Chondrocyte (in vitro differentiated cells): ENCODE data around the gene TPSB2. TPM values are rescaled to one million over a fixed set of nuclear protein-coding genes. Genes with fewer than 3 reads are reported as not detected.
"Not testable (repeated sequence)": the region's sequence is repeated elsewhere in the genome, so short reads cannot be mapped to it uniquely, and the experiment has no call there.

Source experiments
- DNase-seq: peaks from one replicate; pipeline ENCODE4 v3.0.0; 2021; ENCODE audit warnings: mixed read lengths, low spot score
- H3K27ac Mint-ChIP-seq: one replicate; pipeline ENCODE4 v1.8.0; 2021; ENCODE audit warnings: mild to moderate bottlenecking, moderate library complexity, mixed read lengths; ENCODE audit not compliant: unreplicated experiment
- H3K27me3 Mint-ChIP-seq: 2 replicates; pipeline ENCODE4 v1.8.0; 2021; ENCODE audit warnings: low read depth, mixed read lengths
- H3K36me3 Mint-ChIP-seq: 2 replicates; pipeline ENCODE4 v1.8.0; 2021; ENCODE audit warnings: low read depth, mixed read lengths
- H3K4me1 Mint-ChIP-seq: 2 replicates; pipeline ENCODE4 v1.8.0; 2021; ENCODE audit warnings: low read depth, mild to moderate bottlenecking, mixed read lengths
- H3K4me3 Mint-ChIP-seq: one replicate; pipeline ENCODE4 v1.8.0; 2021; ENCODE audit warnings: mild to moderate bottlenecking, moderate library complexity, mixed read lengths; ENCODE audit not compliant: unreplicated experiment
- H3K9me3 Mint-ChIP-seq: 2 replicates; pipeline ENCODE4 v1.8.0; 2021; ENCODE audit warnings: low read depth, mixed read lengths
- CTCF ChIP-seq: fragments of 200-600 bp; sonication (generic); IDR thresholded peaks from 2 replicates; pipeline ENCODE4 v1.5.0; 2021; ENCODE audit warnings: antibody characterized with exemption, mild to moderate bottlenecking, moderate library complexity
- total RNA-seq: library from RNA; stranded (reverse); gene quantifications from 3 replicates; pipeline ENCODE4 v1.2.1, GENCODE V29; 2021

Gene TPSB2
- total RNA-seq, 1 donor from 2014 or later, result not detected

- no peak for DNase-seq
- no peak for TF ChIP-seq CTCF
- H3K36me3 Mint-ChIP-seq, result peaks cover 2% of the 10 kb centered on the region
- H3K4me1 Mint-ChIP-seq, result peaks cover 9% of the 10 kb centered on the region
- H3K4me3 Mint-ChIP-seq, result no peak overlapping the region
- no peaks in the 10 kb centered on the region for H3K27me3 Mint-ChIP-seq
- H3K27ac Mint-ChIP-seq, result no peak overlapping the region
- H3K9me3 Mint-ChIP-seq, result no peaks in the 10 kb centered on the region
Observed at GRCh38 chr16:1188432-1189189, 41.4 kb downstream of the TPSB2 start.

DNA sequence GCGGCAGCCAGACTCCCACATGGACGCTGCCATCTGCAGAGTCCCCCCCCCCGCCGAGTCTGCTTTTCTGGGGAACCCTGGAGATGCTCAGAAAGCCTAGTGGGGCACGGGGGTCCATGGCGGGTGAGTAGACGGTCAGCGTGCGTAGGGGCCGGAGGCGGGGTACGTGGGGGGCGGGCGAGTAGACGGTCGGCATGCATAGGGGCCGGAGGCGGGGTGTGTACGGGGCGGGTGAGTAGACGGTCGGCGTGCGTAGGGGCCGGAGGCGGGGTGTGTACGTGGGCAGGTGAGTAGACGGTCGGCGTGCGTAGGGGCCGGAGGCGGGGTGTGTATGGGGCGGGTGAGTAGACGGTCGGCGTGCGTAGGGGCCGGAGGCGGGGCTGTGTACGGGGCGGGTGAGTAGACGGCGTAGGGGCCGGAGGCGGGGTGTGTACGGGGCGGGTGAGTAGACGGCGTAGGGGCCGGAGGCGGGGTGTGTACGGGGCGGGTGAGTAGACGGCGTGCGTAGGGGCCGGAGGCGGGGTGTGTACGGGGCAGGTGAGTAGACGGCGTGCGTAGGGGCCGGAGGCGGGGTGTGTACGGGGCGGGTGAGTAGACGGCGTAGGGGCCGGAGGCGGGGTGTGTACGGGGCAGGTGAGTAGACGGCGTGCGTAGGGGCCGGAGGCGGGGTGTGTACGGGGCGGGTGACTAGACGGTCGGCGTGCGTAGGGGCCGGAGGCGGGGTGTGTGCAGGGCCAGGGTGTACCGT is 44.4 kb downstream of the TPSB2 start:
- H3K4me3 Mint-ChIP-seq, H3K27ac Mint-ChIP-seq, DNase-seq, H3K27me3 Mint-ChIP-seq, H3K36me3 Mint-ChIP-seq, H3K9me3 Mint-ChIP-seq: not testable (repeated sequence)
- H3K4me1 Mint-ChIP-seq, result peaks cover 27% of the 10 kb centered on the region

DNA sequence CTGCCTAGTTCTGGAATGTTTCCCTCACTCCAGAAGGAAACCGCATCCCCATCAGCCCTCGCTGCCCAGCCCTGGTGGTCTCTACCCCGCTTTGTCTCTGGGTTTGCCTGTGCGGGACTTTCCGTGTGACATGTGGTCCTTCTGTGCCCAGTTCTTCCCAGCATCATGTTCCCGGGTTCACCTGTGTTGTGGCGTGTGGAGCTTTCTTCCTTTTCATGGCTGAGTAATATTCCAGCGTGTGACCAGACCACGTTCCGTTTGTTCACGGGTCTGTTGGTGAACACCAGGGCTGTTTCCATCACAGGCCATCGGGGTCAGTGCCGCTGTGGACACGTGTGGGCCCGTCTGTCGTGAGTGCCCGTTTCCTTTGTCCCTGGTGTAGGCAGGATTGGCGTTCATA is 45.0 kb downstream of the TPSB2 start:
- peaks cover 2% of the 10 kb centered on the region for H3K36me3 Mint-ChIP-seq
- H3K27me3 Mint-ChIP-seq, result no peaks in the 10 kb centered on the region
- TF ChIP-seq CTCF, result no peak
- DNase-seq, result no peak
- H3K4me3 Mint-ChIP-seq, result no peak overlapping the region
- H3K9me3 Mint-ChIP-seq, result no peaks in the 10 kb centered on the region
- H3K4me1 Mint-ChIP-seq, result peaks cover 30% of the 10 kb centered on the region
- no peak overlapping the region for H3K27ac Mint-ChIP-seq

DNA sequence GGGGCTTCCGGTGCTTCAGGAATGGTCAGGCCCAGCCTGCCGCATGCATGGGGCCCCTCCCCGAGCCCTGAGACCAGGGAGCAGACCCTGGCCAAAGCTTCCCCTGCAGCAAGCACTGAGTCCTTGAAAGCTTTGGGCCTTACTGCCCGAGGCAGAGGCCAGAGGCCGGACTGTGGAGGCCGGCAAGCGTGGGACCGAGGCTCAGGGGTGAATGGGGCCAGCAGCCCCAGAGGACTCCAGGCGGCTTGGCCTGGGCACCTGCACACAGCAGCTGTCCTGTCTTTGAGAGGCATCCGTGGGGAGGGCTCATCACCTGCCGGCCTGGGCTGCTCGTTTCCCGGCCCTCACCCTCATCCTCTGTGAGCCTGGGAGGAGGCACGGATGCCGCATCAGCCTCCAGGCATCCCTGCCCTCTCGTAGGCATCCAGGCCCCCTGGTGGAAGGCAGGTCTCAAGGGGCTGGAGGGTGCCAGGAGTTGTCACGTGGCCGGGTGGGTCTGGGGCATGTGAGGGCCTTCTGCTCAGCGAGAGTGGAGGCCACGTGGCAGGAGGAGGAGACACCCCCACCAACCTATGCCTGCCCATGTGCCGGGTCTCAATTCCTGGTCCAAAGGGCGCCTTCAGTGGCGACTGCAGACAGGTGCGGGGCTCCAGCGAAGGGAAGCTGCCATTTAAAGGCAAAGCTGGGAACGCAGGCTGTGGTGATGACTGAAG is 45.7 kb downstream of the TPSB2 start:
- no peak overlapping the region for H3K27ac Mint-ChIP-seq
- H3K4me3 Mint-ChIP-seq, result no peak overlapping the region
- DNase-seq, result no peak

More for the DNA sequence above, 45.7 kb downstream of the TPSB2 start:
- H3K9me3 Mint-ChIP-seq, result no peaks in the 10 kb centered on the region
- H3K36me3 Mint-ChIP-seq, result peaks cover 2% of the 10 kb centered on the region
- peak; percentile 46 for TF ChIP-seq CTCF
- H3K4me1 Mint-ChIP-seq, result peaks cover 31% of the 10 kb centered on the region
- no peaks in the 10 kb centered on the region for H3K27me3 Mint-ChIP-seq
